ENCODE measurements around the gene MED16.

MED16 gene, protein sequence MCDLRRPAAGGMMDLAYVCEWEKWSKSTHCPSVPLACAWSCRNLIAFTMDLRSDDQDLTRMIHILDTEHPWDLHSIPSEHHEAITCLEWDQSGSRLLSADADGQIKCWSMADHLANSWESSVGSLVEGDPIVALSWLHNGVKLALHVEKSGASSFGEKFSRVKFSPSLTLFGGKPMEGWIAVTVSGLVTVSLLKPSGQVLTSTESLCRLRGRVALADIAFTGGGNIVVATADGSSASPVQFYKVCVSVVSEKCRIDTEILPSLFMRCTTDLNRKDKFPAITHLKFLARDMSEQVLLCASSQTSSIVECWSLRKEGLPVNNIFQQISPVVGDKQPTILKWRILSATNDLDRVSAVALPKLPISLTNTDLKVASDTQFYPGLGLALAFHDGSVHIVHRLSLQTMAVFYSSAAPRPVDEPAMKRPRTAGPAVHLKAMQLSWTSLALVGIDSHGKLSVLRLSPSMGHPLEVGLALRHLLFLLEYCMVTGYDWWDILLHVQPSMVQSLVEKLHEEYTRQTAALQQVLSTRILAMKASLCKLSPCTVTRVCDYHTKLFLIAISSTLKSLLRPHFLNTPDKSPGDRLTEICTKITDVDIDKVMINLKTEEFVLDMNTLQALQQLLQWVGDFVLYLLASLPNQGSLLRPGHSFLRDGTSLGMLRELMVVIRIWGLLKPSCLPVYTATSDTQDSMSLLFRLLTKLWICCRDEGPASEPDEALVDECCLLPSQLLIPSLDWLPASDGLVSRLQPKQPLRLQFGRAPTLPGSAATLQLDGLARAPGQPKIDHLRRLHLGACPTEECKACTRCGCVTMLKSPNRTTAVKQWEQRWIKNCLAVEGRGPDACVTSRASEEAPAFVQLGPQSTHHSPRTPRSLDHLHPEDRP

GRCh38 chr19:892894-893689 lies at the start of gene MED16, which contains the start of gene RNU6-9:
Gene MED16, minus strand, starts transcription at chr19:893187. Its CDS starts 2,056 bp downstream, at chr19:891131.
Gene RNU6-9, plus strand, starts transcription at chr19:893484.
- Histone ChIP-seq H3K36me3 (ENCODE audit: insufficient read depth, low read length) (peaks cover 2% of the 10 kb centered on the region; the same call in 1 of the 2 replicates), H3K9ac (ENCODE audit: low read depth, low read length, poor library complexity, severe bottlenecking) (peak within 1 kb of the TSS; percentile 82), H3K4me3 (ENCODE audit: low read length, poor library complexity, severe bottlenecking) (peak within 1 kb of the TSS; percentile 83), H3K4me1 (ENCODE audit: insufficient read depth, low read length, poor library complexity, severe bottlenecking) (no peaks in the 10 kb centered on the region), H3K9me2 (replicated peaks; ENCODE audit: low read depth, low read length) (no peaks in the 10 kb centered on the region), H3K79me2 (ENCODE audit: insufficient read depth, low read length) (peaks cover 14% of the 10 kb centered on the region; the same call in 1 of the 2 replicates), H2AFZ (ENCODE audit: low read length) (peak within 1 kb of the TSS; percentile 89), H3F3A (ENCODE audit: low read depth) (no peaks in the 10 kb centered on the region), H3K27me3 (ENCODE audit: insufficient read depth, low read length, poor library complexity, severe bottlenecking) (no peaks in the 10 kb centered on the region), H3K9me3 (ENCODE audit: insufficient read depth, low read depth, low read length) (no peaks in the 10 kb centered on the region), H4K20me1 (ENCODE audit: insufficient read depth, low read length, poor library complexity, severe bottlenecking) (peaks cover 3% of the 10 kb centered on the region), H3K4me2 (ENCODE audit: low read depth, low read length, poor library complexity, severe bottlenecking) (peak within 1 kb of the TSS; percentile 98)
- TF ChIP-seq CTCF (conservative IDR thresholded peaks at IDR 0.05; ENCODE audit: low read length) (no peak), EZH2phosphoT487 (IDR thresholded peaks at IDR 0.05; ENCODE audit: borderline replicate concordance) (no peak)

DNA sequence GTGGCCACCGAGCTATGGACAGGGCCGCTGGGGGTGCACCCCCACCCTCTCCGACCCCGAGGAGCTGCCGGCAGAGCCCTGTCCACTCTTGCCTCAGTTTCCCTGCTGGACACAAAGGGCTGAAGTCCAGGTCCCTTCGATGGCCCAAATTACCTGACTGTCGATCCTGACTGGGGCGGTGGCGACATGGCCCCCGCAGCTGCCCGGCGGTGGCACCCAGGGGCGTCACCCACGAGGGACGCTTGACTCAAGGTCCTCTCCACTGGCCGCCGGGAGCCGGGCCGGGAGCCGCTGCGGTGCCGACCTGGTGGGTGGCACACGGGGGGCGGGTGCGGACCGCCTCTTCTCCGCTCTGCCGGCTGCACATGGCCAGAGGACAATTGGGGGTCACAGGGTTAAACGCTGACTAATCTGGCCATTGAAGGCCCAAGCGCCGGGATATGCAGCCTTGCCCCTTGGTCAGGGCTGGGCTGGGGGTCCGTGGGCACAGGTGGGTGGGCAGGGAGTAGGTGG lies 49.2 kb upstream of the MED16 start:
- Histone ChIP-seq H3K4me2 (ENCODE audit: low read depth, low read length, poor library complexity, severe bottlenecking) (no peak overlapping the region), H4K20me1 (ENCODE audit: insufficient read depth, low read length, poor library complexity, severe bottlenecking) (peaks cover 7% of the 10 kb centered on the region), H3K36me3 (ENCODE audit: insufficient read depth, low read length) (peaks cover 5% of the 10 kb centered on the region; the same call in 1 of the 2 replicates)

More for the DNA sequence above, 49.2 kb upstream of the MED16 start:
- Histone ChIP-seq H3K9me2 (replicated peaks; ENCODE audit: low read depth, low read length) (no peaks in the 10 kb centered on the region), H3K9ac (ENCODE audit: low read depth, low read length, poor library complexity, severe bottlenecking) (no peak overlapping the region), H3F3A (ENCODE audit: low read depth) (no peaks in the 10 kb centered on the region), H3K27me3 (ENCODE audit: insufficient read depth, low read length, poor library complexity, severe bottlenecking) (no peaks in the 10 kb centered on the region), H3K9me3 (ENCODE audit: insufficient read depth, low read depth, low read length) (no peaks in the 10 kb centered on the region), H2AFZ (ENCODE audit: low read length) (no peak overlapping the region), H3K4me1 (ENCODE audit: insufficient read depth, low read length, poor library complexity, severe bottlenecking) (no peaks in the 10 kb centered on the region), H3K79me2 (ENCODE audit: insufficient read depth, low read length) (peaks cover 22% of the 10 kb centered on the region; the same call in 1 of the 2 replicates), H3K4me3 (ENCODE audit: low read length, poor library complexity, severe bottlenecking) (no peak overlapping the region)
- TF ChIP-seq CTCF (conservative IDR thresholded peaks at IDR 0.05; ENCODE audit: low read length): no peak
- no peak for TF ChIP-seq EZH2phosphoT487 (IDR thresholded peaks at IDR 0.05; ENCODE audit: borderline replicate concordance)
